Measurements from ENCODE around the gene NEO1.

- TF ChIP-seq EZH2 (IDR thresholded peaks at IDR 0.05) (no peak), POLR2AphosphoS5 (IDR thresholded peaks at IDR 0.05; ENCODE audit: borderline replicate concordance, low read depth, low read length) (no peak), FOXP2 (optimal IDR thresholded peaks at IDR 0.05; ENCODE audit: control extremely low read depth, extremely low read length, insufficient read depth) (no peak)
Observed at GRCh38 chr15:73264881-73265280, 212.6 kb downstream of the NEO1 start.

Measured in SK-N-MC (cell line).